Measurements from ENCODE around the gene TACR1. TPM values are rescaled to one million over a fixed set of nuclear protein-coding genes. Genes with fewer than 3 reads are reported as not detected.

Gene TACR1
- total RNA-seq, 2 donors from 2014 or later, result 0.07 to 0.16 TPM

DNA sequence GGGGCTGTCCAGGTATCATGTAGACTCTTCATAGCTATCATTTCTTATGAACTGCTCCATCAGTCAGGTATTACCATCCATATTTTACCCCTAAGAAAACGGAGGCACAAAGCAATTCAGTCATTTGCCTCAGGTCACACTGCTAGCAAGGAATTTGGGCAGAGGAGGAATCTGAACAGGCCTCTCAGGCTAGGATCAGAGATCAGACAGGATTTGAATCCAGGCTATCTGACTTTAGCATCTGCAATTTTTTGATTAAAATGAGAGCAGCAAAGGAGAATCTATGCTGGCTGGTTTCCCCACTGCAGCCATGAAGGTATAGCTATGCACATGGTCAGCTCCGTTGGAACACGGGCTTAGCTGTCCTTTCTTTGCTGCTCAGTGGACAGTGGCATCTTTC is 60.1 kb downstream of the TACR1 start:
- H3K4me3 ChIP-seq, result no peak overlapping the region
- H3K27ac ChIP-seq, result no peak overlapping the region
- no peaks in the 10 kb centered on the region for H3K36me3 ChIP-seq
- H3K27me3 ChIP-seq, result no peaks in the 10 kb centered on the region
- no peaks in the 10 kb centered on the region for H3K4me1 ChIP-seq
- DNase-seq (ENCODE audit: low spot score), result no peak
- H3K9me3 ChIP-seq, result no peaks in the 10 kb centered on the region
- TF ChIP-seq, protein P1, sequence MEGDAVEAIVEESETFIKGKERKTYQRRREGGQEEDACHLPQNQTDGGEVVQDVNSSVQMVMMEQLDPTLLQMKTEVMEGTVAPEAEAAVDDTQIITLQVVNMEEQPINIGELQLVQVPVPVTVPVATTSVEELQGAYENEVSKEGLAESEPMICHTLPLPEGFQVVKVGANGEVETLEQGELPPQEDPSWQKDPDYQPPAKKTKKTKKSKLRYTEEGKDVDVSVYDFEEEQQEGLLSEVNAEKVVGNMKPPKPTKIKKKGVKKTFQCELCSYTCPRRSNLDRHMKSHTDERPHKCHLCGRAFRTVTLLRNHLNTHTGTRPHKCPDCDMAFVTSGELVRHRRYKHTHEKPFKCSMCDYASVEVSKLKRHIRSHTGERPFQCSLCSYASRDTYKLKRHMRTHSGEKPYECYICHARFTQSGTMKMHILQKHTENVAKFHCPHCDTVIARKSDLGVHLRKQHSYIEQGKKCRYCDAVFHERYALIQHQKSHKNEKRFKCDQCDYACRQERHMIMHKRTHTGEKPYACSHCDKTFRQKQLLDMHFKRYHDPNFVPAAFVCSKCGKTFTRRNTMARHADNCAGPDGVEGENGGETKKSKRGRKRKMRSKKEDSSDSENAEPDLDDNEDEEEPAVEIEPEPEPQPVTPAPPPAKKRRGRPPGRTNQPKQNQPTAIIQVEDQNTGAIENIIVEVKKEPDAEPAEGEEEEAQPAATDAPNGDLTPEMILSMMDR (IDR thresholded peaks at IDR 0.05), result no peak

DNA sequence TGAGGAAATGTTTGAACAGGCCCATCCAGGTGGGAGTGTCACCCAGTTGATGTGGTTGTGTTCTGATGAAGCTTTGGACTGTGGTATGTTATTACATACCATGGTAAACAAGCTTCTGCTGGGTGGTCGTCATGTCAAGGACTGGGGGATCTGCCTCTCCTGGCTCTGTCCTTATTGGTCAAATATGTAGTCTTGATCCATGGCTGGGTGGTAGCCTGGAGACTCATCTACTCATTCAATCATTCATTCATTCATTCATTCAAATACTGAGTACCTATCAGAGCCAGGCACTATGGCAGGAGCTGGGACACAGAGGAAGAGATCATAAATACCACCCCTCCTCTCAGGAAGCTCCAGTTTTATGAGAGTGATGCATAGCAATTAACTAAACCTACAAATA is 60.8 kb downstream of the TACR1 start:
- Histone ChIP-seq H3K36me3 (no peaks in the 10 kb centered on the region), H3K27ac (no peak overlapping the region), H3K27me3 (no peaks in the 10 kb centered on the region), H3K9me3 (no peaks in the 10 kb centered on the region), H3K4me1 (no peaks in the 10 kb centered on the region), H3K4me3 (no peak overlapping the region)
- TF ChIP-seq, protein P1 (IDR thresholded peaks at IDR 0.05), result no peak
- no peak for DNase-seq (ENCODE audit: low spot score)

DNA sequence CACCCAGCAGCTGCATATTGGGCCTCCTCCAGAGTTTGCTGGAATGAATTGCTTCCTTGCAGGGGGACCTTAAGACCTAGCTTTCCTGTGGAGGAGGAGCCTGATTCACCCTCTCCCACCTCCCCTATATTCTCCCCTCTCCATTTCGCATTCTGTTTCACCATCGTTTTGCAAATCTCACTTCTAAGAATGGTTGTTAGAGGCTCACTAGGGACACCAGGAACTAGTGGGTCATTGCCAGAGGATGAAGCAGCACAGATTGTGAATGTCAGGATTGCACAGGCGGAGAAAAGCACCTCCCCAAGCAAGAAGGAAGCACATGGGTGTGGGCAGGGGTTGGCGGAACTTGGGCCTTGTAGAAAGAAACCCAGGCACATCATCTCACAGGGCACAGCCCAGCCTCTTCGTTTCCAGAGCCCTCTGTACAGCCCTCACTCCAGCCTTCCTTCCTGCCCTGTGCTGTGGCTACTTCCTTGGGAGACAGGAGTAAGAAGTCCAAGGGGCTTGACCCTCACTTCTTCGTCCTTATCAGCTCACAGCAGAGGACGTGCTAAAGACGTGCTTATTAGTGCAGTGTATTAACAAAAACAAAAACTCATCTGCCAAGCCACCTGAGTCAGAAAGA is 63.4 kb downstream of the TACR1 start:
- TF ChIP-seq, protein P1 (IDR thresholded peaks at IDR 0.05), result no peak
- H3K27ac ChIP-seq, result no peak overlapping the region
- H3K36me3 ChIP-seq, result no peaks in the 10 kb centered on the region
- no peak for DNase-seq (ENCODE audit: low spot score)
- no peaks in the 10 kb centered on the region for H3K9me3 ChIP-seq
- no peaks in the 10 kb centered on the region for H3K27me3 ChIP-seq
- no peaks in the 10 kb centered on the region for H3K4me1 ChIP-seq
- H3K4me3 ChIP-seq, result no peak overlapping the region

DNA sequence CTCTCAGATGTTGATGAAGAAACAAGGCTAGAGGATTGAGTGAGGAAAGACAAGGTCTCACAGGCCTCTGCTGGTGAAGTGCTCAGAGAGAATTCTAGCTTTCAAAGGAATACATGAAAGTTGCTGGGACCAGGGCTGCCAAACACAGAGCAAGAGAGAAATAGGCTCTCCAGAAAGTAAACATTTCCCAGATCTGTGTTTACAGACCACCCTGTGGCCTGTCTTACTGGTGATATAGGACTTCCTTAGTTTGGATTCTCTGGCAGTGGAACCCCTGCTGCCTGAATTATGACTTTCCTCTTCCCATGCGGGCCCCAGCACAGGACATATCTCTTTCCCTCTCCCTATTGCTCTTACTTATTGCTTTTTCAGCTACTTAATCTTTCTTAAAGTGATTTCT is 64.5 kb downstream of the TACR1 start:
- no peaks in the 10 kb centered on the region for H3K36me3 ChIP-seq
- H3K27ac ChIP-seq, result no peak overlapping the region
- H3K9me3 ChIP-seq, result no peaks in the 10 kb centered on the region
- no peak for DNase-seq (ENCODE audit: low spot score)
- no peaks in the 10 kb centered on the region for H3K27me3 ChIP-seq
- TF ChIP-seq, protein P1 (IDR thresholded peaks at IDR 0.05), result no peak
- H3K4me1 ChIP-seq, result no peaks in the 10 kb centered on the region
- H3K4me3 ChIP-seq, result no peak overlapping the region

DNA sequence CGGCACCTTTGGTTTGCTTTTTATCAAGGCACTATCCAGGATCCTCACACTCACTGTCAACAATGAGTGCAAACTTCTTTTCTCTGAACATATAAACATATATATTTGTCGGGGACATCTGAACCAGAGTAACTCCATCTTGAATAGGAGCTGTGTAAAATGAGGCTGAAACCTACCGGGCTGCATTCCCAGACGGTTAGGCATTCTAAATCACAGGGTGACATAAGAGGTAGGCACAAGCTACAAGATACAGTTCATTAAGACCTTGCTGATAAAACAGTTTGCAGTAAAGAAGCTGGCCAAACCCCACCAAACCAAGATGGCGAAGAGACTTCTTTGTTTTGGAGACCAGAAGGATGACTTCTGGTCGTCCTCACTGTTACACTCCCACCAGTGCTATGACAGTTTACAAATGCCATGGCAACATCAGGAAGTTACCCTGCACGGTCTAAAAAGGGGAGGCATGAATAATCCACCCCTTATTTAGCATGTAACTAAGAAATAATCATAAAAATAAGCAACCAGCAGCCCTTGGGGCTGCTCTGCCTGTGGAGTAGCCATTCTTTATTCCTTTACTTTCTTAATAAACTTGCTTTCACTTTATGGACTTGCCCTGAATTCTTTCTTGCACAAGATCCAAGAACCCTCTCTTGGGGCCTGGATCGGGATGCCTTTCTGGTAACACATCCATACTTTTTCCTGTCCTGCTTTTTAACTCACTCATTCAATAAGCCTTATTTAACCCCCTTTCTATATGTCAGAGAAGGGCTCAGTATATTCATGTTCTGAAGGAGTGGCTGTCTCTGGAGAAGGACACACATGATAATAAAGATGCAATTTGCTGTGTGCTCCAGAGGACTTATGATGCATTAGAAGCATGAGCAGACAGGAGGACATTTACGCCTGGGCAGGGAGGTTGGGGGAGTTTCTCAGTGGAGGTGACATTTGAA is 65.4 kb downstream of the TACR1 start:
- Histone ChIP-seq H3K36me3 (no peaks in the 10 kb centered on the region), H3K4me3 (no peak overlapping the region), H3K27me3 (no peaks in the 10 kb centered on the region), H3K27ac (no peak overlapping the region), H3K4me1 (no peaks in the 10 kb centered on the region), H3K9me3 (no peaks in the 10 kb centered on the region)
- TF ChIP-seq, protein P1 (IDR thresholded peaks at IDR 0.05), result no peak
- no peak for DNase-seq (ENCODE audit: low spot score)
